DMS53 treated with DMSO at 0.1 percent for 48 hours (cell line): ENCODE results near the gene PICK1.

Source experiments
- DNase-seq: peaks from one replicate; lab custom pipeline; 2025; ENCODE audit not compliant: unreplicated experiment; lab: John Stamatoyannopoulos, UW

Gene PICK1

DNA sequence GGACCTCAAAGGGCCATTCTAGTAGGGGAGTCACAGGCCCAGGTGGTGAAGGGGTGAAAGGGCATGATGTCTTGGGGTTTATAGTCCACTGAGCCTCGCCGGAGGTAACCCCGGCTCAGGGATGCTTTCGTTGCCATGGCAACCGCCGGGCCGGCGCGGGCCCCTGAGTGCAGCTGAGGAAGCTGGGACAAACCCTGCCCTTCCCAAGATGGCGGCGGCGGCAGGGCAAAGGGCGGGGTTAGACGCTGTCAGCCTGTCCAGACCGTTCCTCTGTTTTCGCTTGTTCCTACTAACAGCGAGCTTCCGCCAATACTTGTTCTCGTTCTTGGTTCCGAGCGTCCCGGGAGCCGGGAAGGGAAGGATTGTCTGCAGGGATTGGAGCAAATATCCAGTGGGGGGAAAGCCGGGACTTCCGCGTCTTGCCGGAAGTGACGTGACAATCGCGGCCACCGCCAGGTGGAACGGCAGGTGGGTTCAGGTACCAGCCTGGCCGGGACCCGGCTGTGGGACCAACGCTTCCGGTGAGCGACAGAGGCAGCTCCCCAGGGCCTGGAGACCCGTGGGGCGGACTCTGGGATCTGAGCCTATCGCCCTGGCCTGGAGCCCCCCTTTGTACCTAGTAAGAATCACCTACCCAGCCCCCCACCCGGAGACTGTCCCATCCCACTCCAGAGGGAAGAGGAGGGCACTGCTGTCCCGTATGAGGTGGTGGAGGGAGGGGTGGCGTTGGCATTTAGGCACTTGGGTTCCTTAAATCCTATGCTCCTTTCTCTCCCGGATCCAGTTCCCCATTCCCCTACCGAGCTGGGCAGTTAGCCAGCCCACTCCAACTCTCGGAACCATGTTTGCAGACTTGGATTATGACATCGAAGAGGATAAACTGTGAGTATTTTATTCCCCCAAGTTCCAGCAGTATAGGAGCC, at the start of gene PICK1:
Gene PICK1, plus strand, starts transcription at position 436 of the 923 bp plus-strand sequence. Its CDS starts 406 bp downstream, at position 842.
- peak; percentile 43 for DNase-seq

DNA sequence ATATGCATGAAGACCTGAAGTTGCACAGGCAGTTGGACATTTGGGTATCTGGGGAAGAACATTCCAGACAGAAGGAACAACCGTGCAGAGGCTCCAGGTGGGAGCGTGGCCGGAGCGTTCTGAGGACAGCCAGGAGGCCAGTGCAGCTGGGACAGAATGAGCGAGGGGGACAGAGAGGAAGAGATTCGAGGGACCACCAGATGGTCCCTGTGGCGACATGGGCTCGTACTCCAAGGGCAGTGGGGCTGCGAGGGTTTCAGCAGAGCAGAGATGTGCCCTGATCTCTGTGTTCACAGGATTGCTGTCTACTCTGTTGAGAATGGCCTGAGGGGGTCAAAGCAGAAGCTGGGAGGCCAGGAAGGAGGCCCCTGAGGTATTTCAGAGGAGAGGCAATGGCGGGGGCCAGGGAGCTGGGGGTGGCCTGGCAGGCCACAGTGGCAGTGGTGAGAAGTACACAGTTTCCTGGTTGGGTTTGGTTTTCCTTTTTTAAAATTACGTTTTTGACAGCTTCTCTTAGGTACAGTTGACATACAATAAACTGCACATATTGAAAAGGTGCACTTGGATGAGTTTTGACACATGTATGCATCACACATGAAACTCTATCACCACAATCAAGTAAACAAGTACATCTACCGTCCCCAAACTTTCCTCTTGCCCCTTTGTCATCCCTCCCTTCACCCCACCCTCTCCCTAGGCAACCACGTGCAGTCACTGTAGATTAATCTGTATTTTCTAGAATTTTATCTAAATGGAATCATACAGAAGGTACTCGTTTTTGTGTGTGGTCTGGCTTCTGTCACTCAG, 48.0 kb upstream of the PICK1 start:
- no peak for DNase-seq

DNA sequence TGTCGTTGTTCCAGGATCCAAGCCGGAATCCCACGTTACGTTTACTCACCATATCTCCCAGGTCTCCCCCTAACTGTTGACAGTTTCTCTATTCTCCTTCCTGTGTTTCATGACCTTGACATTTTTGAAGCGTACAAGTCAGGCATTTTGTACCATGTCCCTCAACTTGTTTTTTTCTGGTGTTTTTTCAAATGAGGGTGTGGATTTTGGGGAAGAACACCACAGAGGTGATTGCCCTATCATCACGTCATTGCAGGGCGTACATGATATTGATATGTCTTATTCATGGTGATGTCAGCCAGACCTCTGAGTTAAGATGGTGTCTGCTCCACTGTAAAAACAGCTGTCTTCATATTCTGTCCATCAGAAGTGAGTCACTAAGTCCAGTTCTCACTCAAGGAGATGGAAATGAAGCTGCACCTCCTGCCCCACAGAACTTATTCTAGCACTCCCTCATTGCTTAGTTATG, 44.6 kb upstream of the PICK1 start:
- no peak for DNase-seq

- no peak for DNase-seq
These were observed 43.1 kb upstream of the PICK1 start for GRCh38 chr22:38014083-38014482.

GRCh38 chr22:38016182-38017151, 40.7 kb upstream of the PICK1 start:
- no peak for DNase-seq

GRCh38 chr22:38017272-38017920, 39.8 kb upstream of the PICK1 start:
- DNase-seq, result no peak

DNA sequence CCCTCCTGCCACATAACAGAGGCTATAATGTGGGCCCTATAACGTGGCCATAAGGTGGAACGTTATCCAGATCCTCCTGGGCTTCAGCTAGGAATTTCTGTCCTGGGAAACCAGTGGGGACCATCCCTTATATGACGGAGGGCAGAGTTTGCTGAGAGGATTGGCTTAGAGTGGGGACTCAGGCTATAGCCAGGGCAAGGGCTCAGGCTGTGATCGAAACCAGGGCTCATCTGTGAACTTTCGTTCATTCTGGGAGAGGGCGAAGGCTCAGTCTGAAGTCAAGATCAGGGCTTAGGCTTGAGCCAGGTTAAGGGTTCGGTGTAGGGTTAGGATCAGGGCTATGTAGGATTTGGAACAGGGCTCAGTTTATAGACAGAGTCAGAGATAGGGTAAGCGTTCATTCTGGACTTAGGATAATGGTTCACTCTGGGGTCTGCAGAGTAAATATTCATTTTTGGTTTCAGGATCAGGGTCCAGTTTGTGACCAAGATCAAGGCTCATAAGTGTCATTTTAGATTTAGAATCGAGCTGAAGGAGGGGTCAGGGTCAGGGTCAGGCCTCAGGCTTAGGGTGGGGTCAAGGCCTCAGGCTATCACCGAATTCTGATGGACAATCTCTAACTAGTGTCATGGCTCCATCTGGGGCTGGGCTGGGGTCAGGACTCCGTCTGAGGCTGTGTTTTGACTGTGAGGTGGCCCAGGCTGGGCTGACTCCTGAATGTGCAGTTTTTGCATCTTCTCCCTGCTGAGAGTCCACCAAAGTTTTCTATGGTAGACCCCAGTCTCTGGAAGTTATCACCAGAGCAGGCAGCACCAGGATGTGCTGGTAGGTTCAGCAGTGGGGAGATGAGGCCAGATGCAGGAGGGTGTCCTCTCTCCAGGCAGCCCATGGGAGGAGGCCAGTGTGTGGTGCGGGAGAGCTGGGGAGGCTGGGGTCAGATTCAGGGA, 39.0 kb upstream of the PICK1 start:
- DNase-seq, result no peak

- DNase-seq, result no peak
These were observed 38.0 kb upstream of the PICK1 start for GRCh38 chr22:38018938-38019827.

DNA sequence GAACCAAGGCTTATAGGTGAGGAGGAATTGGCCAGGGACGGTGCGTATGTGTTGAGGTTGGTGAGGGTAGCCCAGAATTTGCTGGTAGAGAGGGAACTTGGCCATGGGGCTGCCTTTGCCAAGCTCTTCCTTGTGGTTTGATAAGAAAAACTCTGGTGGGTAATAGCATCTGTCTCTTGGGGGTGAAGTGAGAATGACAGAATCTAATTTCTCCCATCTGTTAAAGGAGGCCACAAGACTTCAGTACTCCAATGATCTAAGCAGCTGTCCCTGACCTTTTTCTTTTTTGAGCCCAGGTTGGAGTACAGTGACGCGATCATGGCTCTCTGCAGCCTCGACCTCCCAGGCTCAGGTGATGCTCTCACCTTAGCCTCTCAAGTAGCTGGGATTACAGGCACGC, 36.0 kb upstream of the PICK1 start:
- DNase-seq, result no peak

DNA sequence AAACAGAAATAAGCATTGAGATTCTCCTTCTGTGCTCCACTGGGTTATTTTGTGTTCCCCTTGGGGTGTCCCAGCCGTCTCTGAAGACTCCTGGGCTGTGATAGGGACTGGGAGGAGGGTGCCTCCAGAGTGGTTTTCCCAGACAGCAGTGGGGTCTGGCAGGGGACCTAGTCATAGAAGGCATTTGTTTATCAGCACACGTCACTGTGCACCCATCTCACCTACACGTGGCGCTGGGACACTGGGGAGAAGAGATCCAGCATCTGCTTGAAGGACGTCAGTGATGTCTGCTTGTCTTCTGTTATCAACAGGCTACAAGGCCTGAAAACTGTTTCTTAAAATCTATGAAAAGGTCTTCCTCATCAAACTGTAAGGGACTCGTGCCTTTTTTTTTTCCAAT, 34.2 kb upstream of the PICK1 start:
- DNase-seq, result no peak

DNA sequence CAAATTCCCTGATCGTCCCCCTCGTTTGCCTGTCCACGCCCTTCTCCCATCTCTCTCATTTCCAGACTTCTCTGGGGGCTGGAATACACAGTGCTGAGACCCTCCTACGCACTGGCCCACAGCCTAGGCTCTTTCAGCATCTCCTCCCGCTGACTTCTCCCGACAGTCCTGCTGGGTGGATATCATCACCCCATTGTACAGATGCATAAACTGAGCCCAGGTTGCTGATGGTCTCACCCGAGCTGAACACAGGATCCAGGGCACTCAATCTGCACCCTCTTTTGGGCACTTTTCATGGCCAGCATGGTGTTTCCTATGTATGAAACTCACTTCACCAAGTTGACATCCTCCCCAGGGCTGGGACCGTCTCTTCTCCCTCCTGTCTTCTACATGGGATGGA, 31.7 kb upstream of the PICK1 start:
- no peak for DNase-seq

- DNase-seq, result no peak
These were observed 30.8 kb upstream of the PICK1 start for GRCh38 chr22:38026130-38027111.

DNA sequence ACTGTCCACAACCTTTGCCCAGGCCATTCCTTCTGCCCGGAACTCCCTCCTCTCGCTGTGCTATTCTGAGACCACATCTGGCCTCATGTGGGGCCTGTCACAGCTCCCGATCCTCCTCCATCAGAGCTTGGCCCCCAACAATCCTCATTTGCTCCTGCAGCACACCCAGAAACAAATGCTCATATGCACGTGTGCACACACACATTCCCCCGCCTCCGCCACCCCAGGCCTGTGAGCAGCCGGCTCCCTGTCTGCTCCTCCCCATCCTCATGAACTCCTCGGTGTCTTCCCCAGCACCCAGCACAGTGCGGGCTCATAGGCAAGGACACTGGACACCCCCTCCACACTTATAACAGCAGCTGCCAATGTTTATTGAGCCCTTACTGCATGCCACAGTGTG, 29.7 kb upstream of the PICK1 start:
- no peak for DNase-seq

GRCh38 chr22:38028344-38029130, 28.7 kb upstream of the PICK1 start:
- no peak for DNase-seq

DNA sequence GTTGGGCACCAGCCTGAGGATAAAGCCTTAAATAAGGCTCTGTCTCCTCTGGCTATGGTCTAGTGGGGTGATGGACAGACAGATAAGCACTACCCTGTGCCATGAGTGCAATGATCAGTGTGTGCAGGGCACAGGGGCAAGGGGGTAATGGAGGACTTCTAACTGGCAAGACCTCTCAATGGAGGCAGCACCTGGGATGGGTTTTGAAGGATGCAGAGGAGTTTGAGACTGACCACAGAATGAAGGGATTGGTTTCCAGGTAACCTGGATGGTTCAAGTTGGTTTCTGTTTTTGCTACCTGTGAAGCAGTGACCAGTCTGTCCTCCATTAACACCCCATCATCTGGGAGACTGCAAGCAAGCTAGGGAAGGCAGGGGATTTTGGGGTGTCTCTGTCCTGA, 27.8 kb upstream of the PICK1 start:
- no peak for DNase-seq

- no peak for DNase-seq
These were observed 27.3 kb upstream of the PICK1 start for GRCh38 chr22:38029901-38030300.
